CD4-positive, alpha-beta memory T cell (primary cell): ENCODE results near the gene RTN1. TPM values are rescaled to one million over a fixed set of nuclear protein-coding genes. Genes with fewer than 3 reads are reported as not detected.

Experiments
- CTCF ChIA-PET: fragments of 350-600 bp; sonication (Branson Sonifier 250); formaldehyde crosslinking; loops from one replicate; lab custom pipeline; 2021; ENCODE audit warnings: inconsistent platforms; ENCODE audit not compliant: partially characterized antibody; lab: Charles Lee
- POLR2A ChIA-PET: fragments of 350-600 bp; sonication (Branson Sonifier 250); formaldehyde crosslinking; loops from one replicate; lab custom pipeline; 2021; ENCODE audit not compliant: partially characterized antibody; lab: Charles Lee
- DNase-seq, 5 donors: peaks; one replicate each; pipeline versions ENCODE4 v3.0.0 to v3.0.0-alpha.2; 2020 to 2022; ENCODE audit warnings: mixed read lengths in 1 of 5
- H3K27ac ChIP-seq: one replicate; pipeline ENCODE4 v1.7.0; 2013; ENCODE audit warnings: low read depth, low read length
- H3K27me3 ChIP-seq: 2 replicates; pipeline ENCODE4 v1.7.0; 2013; ENCODE audit warnings: mild to moderate bottlenecking, low read length, moderate library complexity; ENCODE audit not compliant: insufficient read depth
- H3K36me3 ChIP-seq: 2 replicates; pipeline ENCODE4 v1.7.0; 2013; ENCODE audit warnings: mild to moderate bottlenecking, low read length, moderate library complexity; ENCODE audit not compliant: insufficient read depth
- H3K4me1 ChIP-seq: 2 replicates; pipeline ENCODE4 v1.7.0; 2013; ENCODE audit warnings: mild to moderate bottlenecking, low read length, moderate library complexity; ENCODE audit not compliant: insufficient read depth
- H3K4me3 ChIP-seq, 2 donors: one replicate each; pipeline ENCODE4 v1.7.0; 2013; ENCODE audit warnings: low read length in 2 of 2, mild to moderate bottlenecking in 1 of 2
- H3K9me3 ChIP-seq, 2 donors: one replicate each; pipeline ENCODE4 v1.7.0; 2013; ENCODE audit warnings: low read length in 2 of 2, control low read depth in 1 of 2; ENCODE audit not compliant: control insufficient read depth in 1 of 2
- H3K27ac Mint-ChIP-seq, 7 donors: one replicate each; pipeline ENCODE4 v1.8.0; 2020 to 2021; ENCODE audit warnings: mixed read lengths in 7 of 7, mild to moderate bottlenecking in 6 of 7, inconsistent platforms in 3 of 7, moderate library complexity in 3 of 7
- H3K27me3 Mint-ChIP-seq, 2 donors: one replicate each; pipeline ENCODE4 v1.8.0; 2020 to 2021; ENCODE audit warnings: mixed read lengths in 2 of 2
- H3K36me3 Mint-ChIP-seq, 2 donors: one replicate each; pipeline ENCODE4 v1.8.0; 2020 to 2021; ENCODE audit warnings: mixed read lengths in 2 of 2, inconsistent platforms in 1 of 2, mild to moderate bottlenecking in 1 of 2
- H3K4me1 Mint-ChIP-seq, 4 donors: one replicate each; pipeline ENCODE4 v1.8.0; 2020 to 2021; ENCODE audit warnings: mixed read lengths in 4 of 4, mild to moderate bottlenecking in 1 of 4
- H3K4me3 Mint-ChIP-seq, 8 donors: one replicate each; pipeline ENCODE4 v1.8.0; 2020 to 2021; ENCODE audit warnings: mixed read lengths in 8 of 8, mild to moderate bottlenecking in 7 of 8, moderate library complexity in 6 of 8, inconsistent platforms in 3 of 8
- H3K9me3 Mint-ChIP-seq, 8 donors: one replicate each; pipeline ENCODE4 v1.8.0; 2020 to 2021; ENCODE audit warnings: mixed read lengths in 8 of 8, mild to moderate bottlenecking in 5 of 8, inconsistent platforms in 3 of 8, moderate library complexity in 1 of 8
- intact Hi-C: fragments of 100-400 bp; cut with micrococcal nuclease; formaldehyde crosslinking; loops from one replicate; pipeline ENCODE4 v1.15.1; 2023
- polyA plus RNA-seq, 2 donors: library from polyadenylated mRNA; unstranded; fragments of 300-500 nt; fragmentation: Illumina TruSeq; gene quantifications; one replicate each; pipeline ENCODE4 v1.2.3, GENCODE V29; 2021
- total RNA-seq, 2 experiments: library from RNA; stranded (reverse); gene quantifications; one replicate each; pipeline ENCODE4 v1.2.3, GENCODE V29; 2021

Gene RTN1
- total and polyA plus RNA-seq, 4 experiments from 2014 or later: 0.39 TPM; not detected in 3

DNA sequence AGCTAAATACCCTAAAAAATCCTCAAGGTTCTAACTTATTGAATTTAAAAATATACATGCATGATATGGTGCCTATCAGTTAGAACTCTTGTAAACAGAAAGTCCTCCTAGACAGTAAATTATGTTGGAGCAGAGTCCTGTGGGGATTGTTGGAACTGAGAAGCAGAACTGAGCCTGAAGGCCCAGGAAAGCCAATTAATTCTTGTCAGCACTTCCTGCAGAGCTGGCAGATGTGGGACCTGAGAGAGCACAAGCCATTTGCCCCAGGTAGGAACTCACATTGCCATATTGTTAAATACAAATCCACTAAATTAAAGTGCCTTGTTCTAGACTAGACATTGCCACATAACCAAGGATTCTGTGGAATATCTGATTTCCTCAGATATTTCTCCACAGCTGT lies 117.1 kb downstream of the RTN1 start:
- H3K4me3 ChIP-seq: no peak overlapping the region
- no peaks in the 10 kb centered on the region for H3K27me3 ChIP-seq
- Mint-ChIP-seq H3K27me3 (peaks cover 2 to 3% of the 10 kb centered on the region in 2 donors), H3K4me3 (no peak overlapping the region), H3K27ac (no peak overlapping the region), H3K36me3 (no peaks in the 10 kb centered on the region), H3K4me1 (no peaks in the 10 kb centered on the region), H3K9me3 (peaks cover 0 to 2% (median 0%) of the 10 kb centered on the region in 8 donors)
- intact Hi-C loops: no loop called here
- ChIA-PET CTCF (interaction anchor here (1.2 kb wide), 1 partner anchor 9 kb away, joined by 4 read pairs; no protein-coding TSS in a partner anchor), POLR2A (no interaction called here)
- no peak overlapping the region for H3K27ac ChIP-seq
- no peak for DNase-seq
- H3K9me3 ChIP-seq: no peaks in the 10 kb centered on the region
- no peaks in the 10 kb centered on the region for H3K4me1 ChIP-seq
- no peaks in the 10 kb centered on the region for H3K36me3 ChIP-seq

DNA sequence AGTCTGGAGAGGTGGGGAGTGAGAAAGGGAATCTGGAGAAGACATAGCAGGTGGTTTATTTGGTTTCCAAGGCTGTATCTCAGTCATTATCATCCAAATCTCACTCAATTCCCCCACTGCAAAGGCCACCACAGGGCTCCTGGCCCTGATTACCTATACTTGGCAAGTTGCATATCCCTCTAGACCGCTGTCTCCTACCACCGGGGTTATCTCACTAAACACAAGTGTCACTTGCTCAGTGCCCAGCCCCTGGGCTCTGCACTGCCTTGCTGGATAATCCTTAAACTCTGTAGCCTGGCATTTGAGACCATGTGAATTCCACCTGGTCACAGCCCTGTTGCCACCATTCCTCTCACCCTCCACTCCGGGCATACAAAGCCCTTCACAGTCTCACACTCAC lies 119.0 kb downstream of the RTN1 start:
- POLR2A ChIA-PET: no interaction called here
- intact Hi-C loops: no loop called here

DNA sequence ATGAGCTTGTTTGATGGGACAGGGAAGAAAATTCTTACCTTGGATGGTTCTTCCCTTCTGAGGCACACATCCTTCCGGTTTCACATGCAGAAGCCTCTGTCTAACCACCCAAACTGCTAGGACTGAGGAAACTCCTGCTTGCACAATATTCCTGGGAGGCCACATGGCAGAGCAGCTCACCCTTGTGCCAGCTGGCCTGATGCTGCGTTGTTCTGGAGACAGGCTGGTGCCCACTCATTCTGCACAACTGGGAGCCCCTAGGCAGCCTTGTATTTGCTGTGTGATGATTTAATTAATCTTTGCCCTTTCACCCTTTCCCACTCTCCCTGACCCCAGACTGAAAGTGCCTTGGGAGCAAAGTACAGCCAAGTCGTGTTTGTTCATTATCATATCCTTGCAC lies 130.8 kb downstream of the RTN1 start:
- POLR2A ChIA-PET: no interaction called here

More for the DNA sequence above, 119.0 kb downstream of the RTN1 start:
- Mint-ChIP-seq H3K4me1 (no peaks in the 10 kb centered on the region), H3K27me3 (peaks cover 0 to under 1% of the 10 kb centered on the region in 2 donors), H3K9me3 (peaks cover 0 to 3% (median 0%) of the 10 kb centered on the region in 8 donors), H3K27ac (no peak overlapping the region), H3K36me3 (no peaks in the 10 kb centered on the region), H3K4me3 (no peak overlapping the region)
- H3K4me1 ChIP-seq: no peaks in the 10 kb centered on the region
- H3K36me3 ChIP-seq: no peaks in the 10 kb centered on the region
- CTCF ChIA-PET: no interaction called here
- H3K9me3 ChIP-seq: no peaks in the 10 kb centered on the region
- no peaks in the 10 kb centered on the region for H3K27me3 ChIP-seq
- DNase-seq: no peak
- no peak overlapping the region for H3K4me3 ChIP-seq
- H3K27ac ChIP-seq: no peak overlapping the region

DNA sequence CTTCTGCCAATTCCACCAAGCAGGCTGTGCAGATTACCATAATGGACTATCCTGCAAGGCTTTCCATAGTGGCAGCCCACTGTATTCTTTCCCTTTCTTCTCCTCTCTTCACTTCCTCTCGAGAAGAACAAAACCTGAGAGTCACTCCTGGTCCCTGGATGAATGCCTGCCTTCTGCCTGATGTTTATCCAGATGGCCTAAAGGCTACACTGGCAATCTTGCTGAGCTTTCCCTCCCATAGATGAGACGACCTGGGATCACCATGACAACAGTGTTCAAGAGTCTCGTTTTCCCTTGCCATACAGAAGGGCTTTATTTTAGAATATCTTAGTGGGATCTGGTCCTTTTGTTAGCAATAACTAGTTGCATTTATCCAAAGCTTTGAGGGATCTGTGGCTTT lies 142.3 kb downstream of the RTN1 start:
- Mint-ChIP-seq H3K9me3 (peaks cover 0 to 4% (median 0%) of the 10 kb centered on the region in 8 donors), H3K4me1 (no peaks in the 10 kb centered on the region), H3K27ac (no peak overlapping the region), H3K36me3 (no peaks in the 10 kb centered on the region), H3K4me3 (no peak overlapping the region), H3K27me3 (peaks cover 0 to 2% of the 10 kb centered on the region in 2 donors)
- DNase-seq: no peak
- CTCF ChIA-PET: no interaction called here
- intact Hi-C loops: no loop called here
- H3K36me3 ChIP-seq: no peaks in the 10 kb centered on the region
- no peak overlapping the region for H3K27ac ChIP-seq
- H3K9me3 ChIP-seq: no peaks in the 10 kb centered on the region
- H3K27me3 ChIP-seq: no peaks in the 10 kb centered on the region
- POLR2A ChIA-PET: no interaction called here
- no peaks in the 10 kb centered on the region for H3K4me1 ChIP-seq
- no peak overlapping the region for H3K4me3 ChIP-seq

More for the DNA sequence above, 130.8 kb downstream of the RTN1 start:
- H3K27me3 ChIP-seq: no peaks in the 10 kb centered on the region
- Mint-ChIP-seq H3K27me3 (peaks cover 1 to 6% of the 10 kb centered on the region in 2 donors), H3K4me3 (no peak overlapping the region), H3K4me1 (no peaks in the 10 kb centered on the region), H3K36me3 (no peaks in the 10 kb centered on the region), H3K9me3 (peaks cover 8 to 17% (median 14%) of the 10 kb centered on the region in 8 donors), H3K27ac (no peak overlapping the region)
- H3K4me3 ChIP-seq: no peak overlapping the region
- no peaks in the 10 kb centered on the region for H3K36me3 ChIP-seq
- CTCF ChIA-PET: no interaction called here
- H3K27ac ChIP-seq: no peak overlapping the region
- no peaks in the 10 kb centered on the region for H3K4me1 ChIP-seq
- intact Hi-C loops: no loop called here
- H3K9me3 ChIP-seq: no peaks in the 10 kb centered on the region
- DNase-seq: no peak

DNA sequence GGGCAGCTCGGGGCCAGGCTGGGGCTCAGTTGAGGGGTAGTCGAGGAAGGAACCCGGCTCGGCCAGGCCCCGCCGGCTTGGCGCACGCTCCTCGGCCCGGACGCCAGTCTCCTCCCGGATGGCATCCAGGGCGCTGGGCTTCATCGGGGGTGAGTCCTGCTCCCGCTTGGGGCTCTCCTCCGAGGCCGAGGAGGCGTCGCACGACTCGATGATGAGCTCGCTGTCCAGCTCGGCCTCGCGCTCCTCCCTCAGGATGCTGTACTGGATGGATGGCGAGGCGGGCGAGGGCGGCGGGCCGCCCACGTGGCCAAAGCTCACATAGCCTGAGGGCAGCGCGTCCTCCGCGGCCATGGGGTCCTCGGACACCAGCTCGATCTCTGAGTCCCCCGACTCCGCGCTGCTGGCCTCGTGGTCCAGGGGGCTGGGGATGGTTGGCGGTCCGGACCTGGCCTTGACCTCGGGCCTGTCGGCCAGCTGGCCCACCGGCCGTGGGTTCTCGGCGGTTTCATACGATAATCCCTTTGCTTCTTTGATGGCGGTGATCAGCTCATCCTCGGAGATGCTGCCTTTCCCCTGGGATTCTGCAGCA lies 143.4 kb downstream of the RTN1 start:
- peaks cover 0 to 4% of the 10 kb centered on the region in 2 donors for H3K27me3 Mint-ChIP-seq
- no peaks in the 10 kb centered on the region for H3K4me1 Mint-ChIP-seq
- Histone ChIP-seq H3K4me3 (no peak overlapping the region), H3K27ac (no peak overlapping the region), H3K36me3 (no peaks in the 10 kb centered on the region), H3K4me1 (no peaks in the 10 kb centered on the region), H3K27me3 (no peaks in the 10 kb centered on the region), H3K9me3 (no peaks in the 10 kb centered on the region)
- H3K36me3 Mint-ChIP-seq: no peaks in the 10 kb centered on the region
- DNase-seq: no peak
- no peak overlapping the region for H3K4me3 Mint-ChIP-seq
- no peak overlapping the region for H3K27ac Mint-ChIP-seq
- CTCF ChIA-PET: no interaction called here
- POLR2A ChIA-PET: no interaction called here
- intact Hi-C loops: no loop called here
- H3K9me3 Mint-ChIP-seq: peaks cover 0 to 4% (median 0%) of the 10 kb centered on the region in 8 donors

DNA sequence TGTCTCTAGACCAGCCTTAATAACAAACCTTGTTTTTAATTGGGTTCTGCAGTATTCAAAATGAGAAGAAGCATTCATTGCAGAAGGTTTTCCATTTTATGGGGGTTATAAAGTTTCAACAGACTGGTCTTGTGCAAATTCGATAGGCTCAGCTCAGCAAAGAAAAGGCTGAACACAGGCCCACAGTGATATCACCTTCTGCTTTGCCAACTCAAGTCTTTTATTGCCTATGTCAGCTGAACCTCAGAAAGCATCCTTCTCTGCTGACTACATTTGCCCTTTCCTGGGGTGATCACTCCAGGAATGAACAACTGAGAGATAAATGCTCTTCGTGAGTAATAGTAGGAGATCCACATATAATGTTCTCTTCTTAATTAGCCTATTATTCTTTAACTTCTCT lies 159.5 kb downstream of the RTN1 start:
- DNase-seq: no peak
- Mint-ChIP-seq H3K36me3 (no peaks in the 10 kb centered on the region), H3K27me3 (peaks cover 2 to 5% of the 10 kb centered on the region in 2 donors), H3K4me1 (no peaks in the 10 kb centered on the region), H3K9me3 (peaks cover 0 to under 1% (median 0%) of the 10 kb centered on the region in 8 donors), H3K4me3 (no peak overlapping the region), H3K27ac (no peak overlapping the region)
- CTCF ChIA-PET: no interaction called here
- no peak overlapping the region for H3K27ac ChIP-seq
- POLR2A ChIA-PET: no interaction called here
- H3K9me3 ChIP-seq: no peaks in the 10 kb centered on the region
- no peak overlapping the region for H3K4me3 ChIP-seq
- H3K27me3 ChIP-seq: no peaks in the 10 kb centered on the region
- intact Hi-C loops: no loop called here
- H3K36me3 ChIP-seq: no peaks in the 10 kb centered on the region
- H3K4me1 ChIP-seq: no peaks in the 10 kb centered on the region

DNA sequence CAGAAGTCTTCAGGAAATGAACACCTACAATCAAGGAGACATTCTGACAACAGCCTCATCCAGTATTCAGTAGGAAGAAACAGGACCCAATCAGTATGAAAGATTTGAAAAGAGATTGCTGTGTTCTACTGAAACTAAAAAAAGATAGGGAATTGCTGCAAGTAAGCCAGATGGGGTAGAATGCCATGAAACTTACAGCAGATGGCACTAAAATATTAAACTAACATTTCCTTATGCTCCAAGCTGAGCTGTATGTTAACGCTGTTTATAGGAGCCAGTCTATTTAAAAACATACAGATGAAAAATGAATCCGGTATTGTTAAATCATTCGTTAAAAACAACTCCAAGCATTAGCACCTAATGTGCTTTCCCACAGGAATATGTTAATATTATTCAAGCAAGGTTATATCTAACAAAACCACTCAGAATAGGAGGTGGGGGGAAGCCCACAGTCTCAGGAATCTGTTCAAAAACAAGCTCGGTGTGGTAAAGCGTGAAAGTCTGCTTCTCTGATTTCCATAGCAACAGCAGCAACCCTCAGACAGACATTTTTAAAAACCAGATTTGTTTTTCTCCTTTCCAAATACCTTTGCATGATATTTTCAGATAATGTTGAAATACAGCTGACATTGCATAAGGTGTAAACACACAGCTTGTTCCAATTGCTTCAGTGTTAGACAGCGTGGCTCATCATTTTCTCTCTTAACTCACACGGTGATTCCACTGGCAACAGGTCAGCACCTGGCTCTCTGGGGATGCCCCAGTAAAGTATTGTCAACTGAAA lies 162.6 kb downstream of the RTN1 start:
- no peaks in the 10 kb centered on the region for H3K36me3 Mint-ChIP-seq
- intact Hi-C loops: no loop called here
- H3K4me1 ChIP-seq: no peaks in the 10 kb centered on the region

More for the DNA sequence above, 162.6 kb downstream of the RTN1 start:
- H3K36me3 ChIP-seq: no peaks in the 10 kb centered on the region
- ChIA-PET CTCF (no interaction called here), POLR2A (no interaction called here)
- H3K27ac Mint-ChIP-seq: no peak overlapping the region
- H3K27ac ChIP-seq: no peak overlapping the region
- H3K27me3 Mint-ChIP-seq: peaks cover under 1 to 5% of the 10 kb centered on the region in 2 donors
- no peaks in the 10 kb centered on the region for H3K9me3 ChIP-seq
- H3K27me3 ChIP-seq: no peaks in the 10 kb centered on the region
- DNase-seq: no peak
- H3K4me1 Mint-ChIP-seq: no peaks in the 10 kb centered on the region
- no peak overlapping the region for H3K4me3 ChIP-seq
- H3K9me3 Mint-ChIP-seq: peaks cover 0 to 1% (median 0%) of the 10 kb centered on the region in 8 donors
- H3K4me3 Mint-ChIP-seq: no peak overlapping the region
